CD4-positive, alpha-beta T cell treated with Interferon alpha-2 for 1 hour (primary cell): ENCODE data around the gene TMEM191B.
"Not testable (repeated sequence)": the region's sequence is repeated elsewhere in the genome, so short reads cannot be mapped to it uniquely, and the experiment has no call there.

ENCODE experiments used
- DNase-seq, 2 donors: peaks; one replicate each; pipeline ENCODE4 v3.0.0-alpha.2; 2020 to 2022

Gene TMEM191B

GRCh38 chr22:18558939-18559338, 31.3 kb downstream of the TMEM191B start:
- not testable (repeated sequence) for DNase-seq

DNA sequence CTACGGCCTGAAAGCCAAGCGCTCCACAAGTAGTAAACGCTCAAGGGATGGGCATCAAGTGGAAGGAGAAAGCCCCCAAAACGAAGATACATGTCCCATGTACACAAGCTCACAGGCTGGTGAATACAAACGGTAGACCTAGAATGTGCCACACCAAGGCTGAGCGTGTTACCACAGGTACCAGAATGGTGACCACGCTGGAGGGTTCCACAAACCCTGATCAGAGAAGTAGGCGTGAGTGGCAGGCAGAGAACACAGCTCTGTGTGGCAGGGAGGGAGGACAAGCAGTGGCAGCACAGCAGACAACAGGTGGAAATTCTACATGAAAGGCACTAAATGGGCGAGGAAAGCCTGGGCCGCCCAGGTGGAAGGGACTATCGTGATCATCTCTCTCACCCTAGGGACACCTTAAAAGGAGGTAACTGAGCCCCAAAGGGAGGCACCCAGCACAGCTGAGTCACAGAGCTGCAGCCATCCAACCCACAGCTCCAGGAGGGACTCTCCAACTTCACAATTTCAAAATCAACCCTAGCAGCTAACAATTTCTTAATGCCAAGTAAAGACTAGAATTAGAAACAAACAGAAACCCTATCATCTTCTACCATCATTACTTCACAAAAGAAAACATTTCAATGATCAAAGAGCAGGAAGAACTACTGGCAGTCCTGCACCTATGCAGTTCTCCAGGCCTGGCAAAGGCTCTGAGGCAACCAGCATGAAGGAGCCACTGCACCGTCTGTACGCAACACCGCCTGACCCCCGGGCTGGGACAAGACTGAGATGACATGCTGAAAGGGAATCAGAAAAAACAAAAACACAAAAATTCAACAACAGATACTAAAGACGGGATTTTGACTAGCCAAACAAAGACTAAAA, 32.7 kb downstream of the TMEM191B start:
- DNase-seq = not testable (repeated sequence)

DNA sequence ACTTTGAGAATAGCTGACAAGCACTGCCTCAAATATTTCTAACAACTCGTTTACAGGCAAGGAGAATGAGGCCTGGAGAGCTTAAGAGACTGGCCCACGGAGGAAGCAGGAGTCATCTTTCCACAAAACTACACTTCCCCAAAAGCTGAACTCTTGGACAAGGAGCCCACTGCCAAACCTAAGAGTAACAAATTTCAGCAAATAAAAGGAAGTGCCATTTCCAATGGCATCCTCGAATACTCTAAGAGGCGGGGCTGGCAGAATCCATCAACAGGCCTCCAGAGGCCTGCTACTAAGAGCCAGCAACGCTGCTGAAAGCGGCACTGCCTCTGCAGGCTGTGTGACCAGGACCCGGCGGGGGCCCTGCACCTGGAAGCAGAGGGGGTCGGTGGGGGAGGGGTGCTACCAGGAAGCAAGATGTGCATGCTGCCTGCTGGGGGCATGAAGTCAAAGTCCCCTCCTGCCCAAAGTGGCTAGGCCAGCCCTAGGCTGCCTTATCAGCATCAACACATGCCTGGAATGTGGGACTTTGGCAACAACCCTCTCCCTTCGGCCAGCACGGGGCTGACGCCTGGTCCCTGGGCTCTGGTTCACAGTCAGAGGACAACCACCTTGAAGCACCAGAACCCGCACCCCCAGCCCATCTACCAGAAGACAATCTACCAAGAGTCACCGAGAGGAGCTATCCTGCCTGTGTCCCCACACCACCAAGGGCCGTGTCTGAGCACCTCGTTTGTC, 43.1 kb downstream of the TMEM191B start:
- not testable (repeated sequence) for DNase-seq

DNA sequence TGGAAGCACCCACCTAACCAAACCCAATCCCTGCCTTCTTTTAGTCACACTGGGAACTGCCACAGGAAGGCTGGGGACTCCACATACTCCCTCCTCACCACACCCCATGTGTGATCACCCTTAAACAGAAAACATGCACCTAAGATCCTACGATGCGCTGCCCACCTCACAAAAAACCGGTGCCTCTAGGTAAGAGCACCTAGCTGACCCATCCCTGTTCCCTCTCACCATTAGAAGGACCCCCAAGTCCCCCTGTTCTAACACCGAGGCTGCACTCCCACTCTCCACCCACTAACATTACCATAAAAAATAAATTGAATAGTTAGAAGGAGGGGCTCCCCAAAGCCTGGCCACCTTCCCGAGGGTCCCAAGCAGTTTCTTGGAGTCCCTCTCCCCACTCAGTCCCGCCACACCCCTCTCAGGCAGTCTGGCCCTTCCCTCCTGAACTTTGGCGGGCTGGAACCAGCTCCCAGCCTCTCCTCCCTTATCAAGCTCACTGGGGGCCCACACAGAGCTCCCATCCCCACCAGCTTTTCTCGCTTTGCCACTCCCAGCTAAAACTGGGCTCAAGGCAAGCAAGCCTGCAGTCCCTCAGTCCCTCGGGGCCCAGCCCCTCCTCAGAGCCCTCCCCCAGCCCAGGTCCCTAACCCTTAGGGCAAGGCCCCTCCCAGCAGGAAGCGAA, 46.0 kb downstream of the TMEM191B start:
- not testable (repeated sequence) for DNase-seq

- not testable (repeated sequence) for DNase-seq
Observed at GRCh38 chr22:18574555-18574954, 47.0 kb downstream of the TMEM191B start.

GRCh38 chr22:18575686-18576085, 48.1 kb downstream of the TMEM191B start:
- DNase-seq = not testable (repeated sequence)

DNA sequence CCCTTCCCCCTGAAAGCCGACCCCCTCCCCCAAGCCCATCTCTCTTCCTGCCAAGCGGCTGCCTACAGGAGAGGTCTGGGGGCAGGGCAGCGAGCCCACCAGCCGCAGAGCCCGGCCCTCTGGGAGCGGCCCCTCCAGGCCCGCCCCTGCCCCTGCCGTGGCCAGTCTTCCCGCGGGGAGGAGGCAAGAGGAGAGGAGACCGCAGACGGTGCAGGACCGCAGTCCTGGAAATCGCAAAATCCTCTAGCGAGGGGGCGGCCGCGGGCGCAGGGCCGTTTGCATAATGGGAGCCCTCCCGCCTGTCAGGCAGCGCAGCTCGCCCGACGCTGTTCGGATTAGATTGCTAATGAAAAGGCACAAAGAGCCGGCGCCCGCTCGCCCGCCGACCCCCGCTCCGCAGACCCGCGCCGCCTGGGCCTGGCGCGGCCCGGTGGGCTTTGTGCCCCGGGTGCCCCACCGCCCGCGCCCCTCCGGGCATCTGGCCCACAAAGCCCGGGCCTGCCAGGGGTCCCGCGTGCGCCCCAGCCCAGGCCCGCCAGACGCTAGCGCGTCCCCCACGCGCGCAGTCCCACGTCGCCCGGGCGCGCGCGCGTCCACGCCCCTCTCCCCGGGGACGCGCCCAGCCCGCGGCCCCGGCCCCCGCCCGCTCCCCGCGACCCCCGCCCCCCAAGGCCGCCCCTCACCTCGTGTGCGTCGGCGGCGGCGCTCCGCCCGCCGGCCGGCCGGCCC, 49.7 kb downstream of the TMEM191B start:
- not testable (repeated sequence) for DNase-seq

- DNase-seq = not testable (repeated sequence)
Observed at GRCh38 chr22:18577847-18578246, 50.2 kb downstream of the TMEM191B start.
